GM19193 (cell line): ENCODE measurements around the gene BFSP2.

ENCODE experiments used
- POLR2A ChIP-seq: IDR thresholded peaks from 4 replicates; pipeline ENCODE4 v1.6.1; 2011; ENCODE audit not compliant: insufficient read depth, insufficient read length; ENCODE audit errors: extremely low read depth

Gene BFSP2

GRCh38 chr3:133401374-133402135 is 1.7 kb downstream of the BFSP2 start:
- TF ChIP-seq POLR2A: no peak

- TF ChIP-seq POLR2A: no peak
These were observed 5.1 kb downstream of the BFSP2 start for GRCh38 chr3:133404920-133405319.

DNA sequence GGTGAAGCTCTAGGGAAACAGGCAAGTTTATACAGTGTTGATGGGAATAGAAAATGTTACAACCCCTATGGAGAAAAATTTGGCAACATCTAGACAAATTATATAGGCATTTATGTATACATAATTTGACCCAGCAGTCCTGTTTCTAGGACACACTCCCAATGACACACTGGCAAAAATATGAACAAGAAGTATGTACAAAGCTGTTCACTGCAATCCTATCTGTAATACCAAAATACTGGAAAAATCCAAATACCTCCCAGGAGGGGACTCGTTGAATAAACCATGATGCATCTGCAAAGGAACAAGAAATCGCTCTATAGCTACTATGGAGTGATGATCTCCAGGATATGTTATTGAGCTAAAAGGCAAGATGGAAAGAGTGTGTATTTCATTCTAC is 8.5 kb downstream of the BFSP2 start:
- TF ChIP-seq POLR2A: no peak

GRCh38 chr3:133408961-133409360 is 9.1 kb downstream of the BFSP2 start:
- no peak for TF ChIP-seq POLR2A

GRCh38 chr3:133410191-133410892 is 10.5 kb downstream of the BFSP2 start:
- no peak for TF ChIP-seq POLR2A

DNA sequence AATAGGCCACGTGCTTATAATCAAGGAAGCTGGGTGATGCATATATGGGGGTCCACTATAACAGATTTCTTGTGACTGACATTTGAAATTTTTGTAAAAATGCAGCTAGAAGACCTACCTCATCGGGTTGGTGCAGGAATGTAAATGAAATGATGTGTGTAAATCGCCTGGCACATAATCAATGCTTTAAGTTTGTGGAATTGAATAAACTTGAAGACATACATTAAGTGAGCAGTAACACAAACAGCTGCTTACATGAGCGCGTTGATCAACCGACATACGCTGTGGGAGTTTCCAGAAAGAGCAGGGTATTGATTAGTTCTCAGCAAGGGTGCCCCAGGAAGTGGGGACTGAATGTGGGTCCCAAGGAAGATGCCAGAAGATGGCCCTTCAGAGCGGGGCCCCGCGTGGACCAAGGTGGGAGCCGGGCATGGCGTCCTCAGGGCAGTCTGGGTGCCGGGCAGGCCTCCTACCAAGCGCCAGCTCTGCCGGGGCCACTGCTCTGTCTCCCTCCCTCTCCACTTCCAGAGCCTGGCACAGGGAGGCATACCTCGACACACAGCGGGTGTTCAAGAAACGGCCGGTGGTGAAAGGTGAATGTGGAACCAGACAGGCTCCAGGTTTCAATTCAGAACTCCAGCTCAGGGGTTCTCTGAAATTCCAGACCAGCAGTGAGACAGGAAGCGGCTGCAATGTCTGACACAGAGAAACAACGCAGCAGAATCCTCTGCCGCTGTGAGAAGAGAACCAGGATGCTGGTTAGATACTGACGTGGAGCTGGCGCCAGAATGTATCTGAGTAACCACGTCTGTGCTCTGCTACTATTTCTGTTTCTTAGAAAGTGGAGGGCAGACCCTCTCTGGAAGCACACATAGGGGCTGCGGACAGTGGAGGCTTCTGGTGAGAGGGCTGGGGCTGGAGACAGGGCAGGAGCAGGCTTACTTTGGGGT is 12.6 kb downstream of the BFSP2 start:
- TF ChIP-seq POLR2A: no peak

DNA sequence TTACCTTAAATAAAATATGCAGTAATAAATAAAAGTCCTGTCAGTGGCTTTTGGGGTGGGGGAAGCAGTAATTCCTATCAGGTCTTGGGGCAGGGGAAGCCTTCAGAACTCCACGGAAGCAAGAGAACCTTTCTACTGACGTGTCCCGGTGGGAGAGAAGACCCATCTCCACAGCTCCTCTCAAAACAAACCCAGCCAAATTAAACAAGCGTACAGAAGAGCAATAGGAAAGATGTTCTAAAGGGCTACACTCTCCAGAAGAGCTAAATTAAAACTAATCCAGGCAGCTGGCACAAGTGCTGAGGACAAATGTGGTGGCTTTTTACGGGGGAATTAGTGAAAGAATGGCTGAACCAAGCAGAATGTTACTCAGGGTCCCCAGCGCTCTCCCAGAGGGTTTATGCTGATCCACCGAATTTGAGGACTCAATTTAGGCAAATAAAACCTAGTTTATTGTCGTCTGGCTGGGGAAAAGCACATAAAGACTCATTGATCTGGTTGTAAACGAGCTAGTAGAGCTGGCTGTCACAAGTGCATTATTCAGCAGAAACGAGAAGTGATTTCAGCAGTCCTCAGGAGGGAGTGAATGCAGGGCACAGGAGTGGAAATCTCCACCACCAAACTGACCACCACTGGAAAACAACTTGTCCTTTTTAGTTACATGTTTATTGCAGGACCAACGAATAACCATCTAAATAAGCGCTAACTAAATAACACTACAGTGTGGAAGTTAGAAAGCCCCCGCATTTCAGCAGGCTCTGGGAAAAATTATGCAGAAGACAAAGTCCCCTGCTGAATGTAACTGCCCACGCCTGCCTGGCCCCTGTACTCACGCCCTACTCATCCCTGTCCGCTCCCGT is 13.5 kb downstream of the BFSP2 start:
- no peak for TF ChIP-seq POLR2A

- TF ChIP-seq POLR2A: no peak
These were observed 14.2 kb downstream of the BFSP2 start for GRCh38 chr3:133414021-133414392.

DNA sequence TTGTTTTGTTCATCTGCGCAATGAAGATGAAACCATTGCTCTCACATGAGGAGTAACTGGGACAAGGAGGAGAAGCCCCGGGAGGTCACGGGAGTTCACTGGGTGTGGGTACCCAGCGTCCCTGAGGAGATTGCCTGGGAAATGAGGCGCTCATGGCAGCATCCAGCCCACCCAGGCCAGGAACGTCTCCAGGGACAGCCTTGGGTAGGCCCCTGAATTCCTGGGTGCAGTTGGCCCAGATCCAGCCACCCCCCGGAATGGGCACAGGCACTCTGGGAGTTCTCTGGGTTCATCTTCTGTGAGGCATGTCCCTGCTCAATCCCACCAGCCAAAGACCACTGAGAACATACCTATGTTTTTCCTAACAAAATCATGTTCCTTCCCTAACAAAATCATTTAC is 18.5 kb downstream of the BFSP2 start:
- TF ChIP-seq POLR2A: no peak

DNA sequence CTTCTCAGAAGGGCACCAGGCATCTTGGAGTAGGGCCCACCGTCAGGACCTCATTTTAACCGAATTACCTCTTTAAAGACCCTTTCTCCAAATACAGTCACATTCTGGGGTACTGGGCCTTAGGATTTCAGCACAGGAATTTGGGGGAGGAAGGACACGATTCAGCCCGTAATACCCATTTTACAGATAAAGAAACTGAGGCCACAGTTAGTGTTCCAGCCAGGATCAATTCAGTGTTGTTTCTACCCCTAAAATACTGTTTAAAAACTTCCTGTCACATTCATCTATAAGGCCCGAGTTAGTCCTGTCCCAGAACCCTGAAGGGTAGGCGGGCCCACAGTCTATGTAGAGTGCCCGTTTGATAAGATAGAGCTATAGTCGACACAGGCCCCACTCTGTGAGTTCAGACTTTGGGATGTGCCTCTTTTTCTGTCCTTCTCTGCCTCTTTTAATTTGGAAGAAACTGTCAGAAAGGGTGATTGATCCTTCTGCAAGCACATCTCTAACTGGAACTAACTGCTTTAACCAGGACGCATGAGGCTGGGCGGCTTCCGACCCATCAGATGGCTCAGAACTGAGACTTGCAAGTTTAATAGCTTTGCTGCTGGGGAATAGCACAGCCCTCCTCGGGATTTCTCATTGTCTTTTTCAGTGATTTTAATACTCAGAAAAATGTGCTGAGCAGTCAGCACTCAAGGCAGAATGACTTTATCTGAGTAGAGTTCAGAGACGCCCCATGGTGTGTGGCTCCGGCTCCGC is 19.5 kb downstream of the BFSP2 start:
- no peak for TF ChIP-seq POLR2A

- peak; percentile 43 for TF ChIP-seq POLR2A
These were observed 25.3 kb downstream of the BFSP2 start for GRCh38 chr3:133424937-133425869.

- no peak for TF ChIP-seq POLR2A
These were observed 26.0 kb downstream of the BFSP2 start for GRCh38 chr3:133425898-133426297.

DNA sequence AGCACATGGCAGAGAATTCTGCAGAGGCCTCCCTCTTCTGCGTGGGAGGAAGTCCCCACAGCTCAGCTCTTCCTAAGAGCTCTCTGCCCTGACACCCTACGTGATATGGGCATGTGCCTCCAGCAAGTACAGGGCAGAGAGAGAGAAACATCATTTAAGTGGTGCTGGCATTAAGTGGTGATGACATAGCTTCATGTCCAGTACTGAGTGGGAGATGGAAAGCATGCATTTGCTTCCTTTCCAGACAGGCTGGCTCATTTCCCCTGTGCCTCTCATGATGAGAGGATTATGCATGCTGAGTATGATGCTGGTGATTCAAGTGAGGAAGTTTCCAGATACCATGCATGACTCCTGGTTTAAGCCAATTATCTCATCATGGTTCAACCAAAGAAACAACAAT is 26.9 kb downstream of the BFSP2 start:
- no peak for TF ChIP-seq POLR2A
